NT2/D1 (cell line): Measurements from ENCODE around the gene RALGDS.

Experiments used
- SUZ12 ChIP-seq: IDR thresholded peaks from 2 replicates; pipeline ENCODE4 v1.6.1; 2011; ENCODE audit not compliant: insufficient read length, insufficient read depth; ENCODE audit errors: extremely low read depth
- YY1 ChIP-seq: IDR thresholded peaks from 2 replicates; pipeline ENCODE4 v1.6.1; 2011; ENCODE audit not compliant: insufficient read length, insufficient read depth
- ZNF274 ChIP-seq: IDR thresholded peaks from 2 replicates; pipeline ENCODE4 v1.6.1; 2011; ENCODE audit warnings: mild to moderate bottlenecking, low read depth, low read length

DNA sequence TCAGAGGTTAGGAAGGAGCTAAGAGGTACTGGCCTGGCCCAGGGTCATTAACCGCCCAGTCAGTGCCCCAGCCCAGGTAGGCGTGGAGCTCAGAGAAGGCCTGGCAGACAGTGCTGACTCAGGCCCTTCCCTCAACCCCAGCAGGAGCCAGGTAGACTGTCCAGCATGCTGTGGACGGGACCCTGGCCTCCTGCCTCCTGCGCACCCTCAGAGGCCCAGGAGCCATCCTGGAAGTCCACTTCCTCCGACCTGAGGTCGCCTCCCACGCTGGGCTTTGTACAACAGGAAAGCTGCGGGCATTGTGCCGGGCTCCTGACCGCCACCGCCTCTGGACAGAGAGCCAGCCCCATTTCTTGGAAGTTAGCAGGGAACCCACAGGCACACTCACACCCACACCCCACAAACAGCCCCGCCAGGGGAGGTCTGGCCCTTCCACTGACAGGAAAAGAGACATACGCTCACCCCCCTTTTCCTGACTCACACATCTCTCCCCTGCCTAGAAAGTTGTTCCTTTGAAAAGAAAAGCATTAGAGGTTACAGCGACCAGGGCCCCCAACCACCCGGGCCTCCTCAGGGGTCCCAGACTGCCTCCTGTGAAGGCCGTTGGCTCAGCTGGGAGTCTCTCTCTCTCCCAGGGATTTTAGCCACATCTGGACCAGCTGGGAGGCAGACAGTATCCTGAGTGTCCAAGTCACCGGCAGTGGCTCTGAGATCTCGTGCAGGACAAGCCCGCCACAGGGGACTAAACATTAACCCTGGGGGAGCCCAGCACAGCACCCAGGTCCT lies 7.7 kb downstream of the RALGDS start:
- no peak for TF ChIP-seq ZNF274
- no peak for TF ChIP-seq SUZ12
- TF ChIP-seq YY1: no peak
